Measurements from ENCODE around the gene COA4. TPM values are rescaled to one million over a fixed set of nuclear protein-coding genes. Genes with fewer than 3 reads are reported as not detected.

Gene COA4
- polyA plus RNA-seq, 2 of the 4 experiments (the other 2 are of a cell fraction): 126 to 212 TPM

DNA sequence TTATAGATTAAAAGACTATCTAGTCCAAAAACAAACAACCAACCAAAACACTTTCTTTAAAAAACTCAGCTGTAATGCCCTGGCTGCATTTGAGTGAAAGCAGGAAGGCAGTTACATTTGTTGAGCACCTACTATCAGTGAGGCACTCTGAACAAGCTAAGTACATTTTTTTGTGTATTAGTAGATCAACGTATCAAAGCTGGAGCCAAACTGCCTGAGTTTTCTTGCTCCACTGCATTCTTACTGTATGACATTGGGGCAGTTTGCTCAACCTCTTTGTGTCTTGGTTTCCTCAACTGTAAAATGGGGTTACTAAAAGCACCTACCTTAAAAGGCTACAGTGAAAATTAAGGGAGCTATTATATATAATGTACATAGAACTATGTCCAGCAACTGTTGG is 22.0 kb downstream of the COA4 start:
- Histone ChIP-seq H3K4me3 (no peak overlapping the region), H3K27ac (no peak overlapping the region), H3K4me2 (no peak overlapping the region), H3K4me1 (no peaks in the 10 kb centered on the region), H3K9me3 (no peaks in the 10 kb centered on the region)
- 93% methylated on average over 1 of the region's 1 CpG for WGBS (ENCODE audit: missing lambda C conversion rate)
- DNase-seq (ENCODE audit: low read depth in 1 of 2, low spot score in 1 of 2): no peak
- POLR2A ChIA-PET: interaction anchor here (1.2 kb wide), 1 partner anchor 15 kb away, joined by 3 read pairs; no protein-coding TSS in a partner anchor
- CTCF ChIA-PET: interaction anchor here (0.6 to 1.5 kb wide), 2 partner anchors 21 to 77 kb away, joined by 3 read pairs; no protein-coding TSS in a partner anchor
- ATAC-seq: no peak
- no peak for FAIRE-seq
- TF ChIP-seq, protein P1, sequence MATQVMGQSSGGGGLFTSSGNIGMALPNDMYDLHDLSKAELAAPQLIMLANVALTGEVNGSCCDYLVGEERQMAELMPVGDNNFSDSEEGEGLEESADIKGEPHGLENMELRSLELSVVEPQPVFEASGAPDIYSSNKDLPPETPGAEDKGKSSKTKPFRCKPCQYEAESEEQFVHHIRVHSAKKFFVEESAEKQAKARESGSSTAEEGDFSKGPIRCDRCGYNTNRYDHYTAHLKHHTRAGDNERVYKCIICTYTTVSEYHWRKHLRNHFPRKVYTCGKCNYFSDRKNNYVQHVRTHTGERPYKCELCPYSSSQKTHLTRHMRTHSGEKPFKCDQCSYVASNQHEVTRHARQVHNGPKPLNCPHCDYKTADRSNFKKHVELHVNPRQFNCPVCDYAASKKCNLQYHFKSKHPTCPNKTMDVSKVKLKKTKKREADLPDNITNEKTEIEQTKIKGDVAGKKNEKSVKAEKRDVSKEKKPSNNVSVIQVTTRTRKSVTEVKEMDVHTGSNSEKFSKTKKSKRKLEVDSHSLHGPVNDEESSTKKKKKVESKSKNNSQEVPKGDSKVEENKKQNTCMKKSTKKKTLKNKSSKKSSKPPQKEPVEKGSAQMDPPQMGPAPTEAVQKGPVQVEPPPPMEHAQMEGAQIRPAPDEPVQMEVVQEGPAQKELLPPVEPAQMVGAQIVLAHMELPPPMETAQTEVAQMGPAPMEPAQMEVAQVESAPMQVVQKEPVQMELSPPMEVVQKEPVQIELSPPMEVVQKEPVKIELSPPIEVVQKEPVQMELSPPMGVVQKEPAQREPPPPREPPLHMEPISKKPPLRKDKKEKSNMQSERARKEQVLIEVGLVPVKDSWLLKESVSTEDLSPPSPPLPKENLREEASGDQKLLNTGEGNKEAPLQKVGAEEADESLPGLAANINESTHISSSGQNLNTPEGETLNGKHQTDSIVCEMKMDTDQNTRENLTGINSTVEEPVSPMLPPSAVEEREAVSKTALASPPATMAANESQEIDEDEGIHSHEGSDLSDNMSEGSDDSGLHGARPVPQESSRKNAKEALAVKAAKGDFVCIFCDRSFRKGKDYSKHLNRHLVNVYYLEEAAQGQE (IDR thresholded peaks at IDR 0.05): no peak
- TF ChIP-seq ZFP36 (IDR thresholded peaks at IDR 0.05; ENCODE audit: borderline replicate concordance, partially characterized antibody) (no peak), ZSCAN20 (CRISPR knock-in tag; IDR thresholded peaks at IDR 0.05) (no peak), PHF8 (IDR thresholded peaks at IDR 0.05; ENCODE audit: borderline replicate concordance, low read depth) (no peak), GATA3 (IDR thresholded peaks at IDR 0.05; ENCODE audit: borderline replicate concordance) (no peak), CHD2 (IDR thresholded peaks at IDR 0.05; ENCODE audit: low read length, partially characterized antibody) (no peak), ZC3H11A (IDR thresholded peaks at IDR 0.05) (no peak), HEYL (CRISPR knock-in tag; IDR thresholded peaks at IDR 0.05) (no peak), JUNB (IDR thresholded peaks at IDR 0.05) (no peak), RCOR1 (IDR thresholded peaks at IDR 0.05; ENCODE audit: low read depth, low read length) (no peak), POLR2A (IDR thresholded peaks at IDR 0.05; ENCODE audit: low read length) (no peak), BHLHE40 (IDR thresholded peaks at IDR 0.05; ENCODE audit: low read depth, low read length) (no peak)
- TF ChIP-seq, protein P2, sequence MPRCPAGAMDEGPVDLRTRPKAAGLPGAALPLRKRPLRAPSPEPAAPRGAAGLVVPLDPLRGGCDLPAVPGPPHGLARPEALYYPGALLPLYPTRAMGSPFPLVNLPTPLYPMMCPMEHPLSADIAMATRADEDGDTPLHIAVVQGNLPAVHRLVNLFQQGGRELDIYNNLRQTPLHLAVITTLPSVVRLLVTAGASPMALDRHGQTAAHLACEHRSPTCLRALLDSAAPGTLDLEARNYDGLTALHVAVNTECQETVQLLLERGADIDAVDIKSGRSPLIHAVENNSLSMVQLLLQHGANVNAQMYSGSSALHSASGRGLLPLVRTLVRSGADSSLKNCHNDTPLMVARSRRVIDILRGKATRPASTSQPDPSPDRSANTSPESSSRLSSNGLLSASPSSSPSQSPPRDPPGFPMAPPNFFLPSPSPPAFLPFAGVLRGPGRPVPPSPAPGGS (IDR thresholded peaks at IDR 0.05): no peak
- TF ChIP-seq, protein P3, sequence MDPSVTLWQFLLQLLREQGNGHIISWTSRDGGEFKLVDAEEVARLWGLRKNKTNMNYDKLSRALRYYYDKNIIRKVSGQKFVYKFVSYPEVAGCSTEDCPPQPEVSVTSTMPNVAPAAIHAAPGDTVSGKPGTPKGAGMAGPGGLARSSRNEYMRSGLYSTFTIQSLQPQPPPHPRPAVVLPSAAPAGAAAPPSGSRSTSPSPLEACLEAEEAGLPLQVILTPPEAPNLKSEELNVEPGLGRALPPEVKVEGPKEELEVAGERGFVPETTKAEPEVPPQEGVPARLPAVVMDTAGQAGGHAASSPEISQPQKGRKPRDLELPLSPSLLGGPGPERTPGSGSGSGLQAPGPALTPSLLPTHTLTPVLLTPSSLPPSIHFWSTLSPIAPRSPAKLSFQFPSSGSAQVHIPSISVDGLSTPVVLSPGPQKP (IDR thresholded peaks at IDR 0.05; ENCODE audit: low read depth, low read length): no peak

DNA sequence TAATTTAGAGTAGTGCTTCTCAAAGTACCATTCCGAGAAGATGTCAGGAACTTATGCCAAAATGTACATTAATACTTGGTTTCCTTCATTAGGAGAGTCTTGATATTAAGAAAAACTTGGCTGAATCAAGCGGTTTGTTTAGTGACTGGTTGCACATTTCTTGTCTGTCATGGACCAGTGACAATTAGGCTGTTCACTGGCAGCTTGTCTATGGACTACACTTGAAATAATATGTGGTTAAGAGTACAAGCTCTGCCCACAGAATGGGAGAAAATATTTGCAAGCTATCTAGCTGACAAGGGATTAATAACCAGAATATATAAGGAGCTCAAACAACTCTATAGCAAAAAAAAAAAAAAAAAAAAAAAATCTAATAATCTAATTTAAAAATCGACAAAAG is 24.6 kb downstream of the COA4 start:
- H3K27ac ChIP-seq: no peak overlapping the region
- DNase-seq (ENCODE audit: low read depth in 1 of 2, low spot score in 1 of 2) (no peak), ATAC-seq (no peak), FAIRE-seq (no peak)
- CTCF ChIA-PET: interaction anchor here (0.7 to 1.3 kb wide), 2 partner anchors 12 to 20 kb away, joined by 3 to 5 read pairs; no protein-coding TSS in a partner anchor
- POLR2A ChIA-PET: no interaction called here
- no peaks in the 10 kb centered on the region for H3K4me1 ChIP-seq
- TF ChIP-seq TFCP2L1 (CRISPR knock-in tag; IDR thresholded peaks at IDR 0.05) (no peak), POLR2A (IDR thresholded peaks at IDR 0.05; ENCODE audit: low read length) (no peak), HDAC2 (IDR thresholded peaks at IDR 0.05) (no peak), FOSB (CRISPR knock-in tag; IDR thresholded peaks at IDR 0.05) (no peak), NPAS2 (CRISPR knock-in tag; IDR thresholded peaks at IDR 0.05; ENCODE audit: borderline replicate concordance) (no peak), HOXB5 (CRISPR knock-in tag; IDR thresholded peaks at IDR 0.05) (no peak), RNF2 (IDR thresholded peaks at IDR 0.05; ENCODE audit: borderline replicate concordance, low read depth) (no peak), RCOR1 (IDR thresholded peaks at IDR 0.05; ENCODE audit: low read depth, low read length) (no peak), NFE2L2 (conservative IDR thresholded peaks at IDR 0.05; ENCODE audit: low read length) (no peak), MAFK (IDR thresholded peaks at IDR 0.05; ENCODE audit: partially characterized antibody) (no peak), PHF8 (IDR thresholded peaks at IDR 0.05; ENCODE audit: borderline replicate concordance, low read depth) (no peak), CHD2 (IDR thresholded peaks at IDR 0.05; ENCODE audit: low read length, partially characterized antibody) (no peak), HEYL (CRISPR knock-in tag; IDR thresholded peaks at IDR 0.05) (no peak)
- TF ChIP-seq, protein P4, sequence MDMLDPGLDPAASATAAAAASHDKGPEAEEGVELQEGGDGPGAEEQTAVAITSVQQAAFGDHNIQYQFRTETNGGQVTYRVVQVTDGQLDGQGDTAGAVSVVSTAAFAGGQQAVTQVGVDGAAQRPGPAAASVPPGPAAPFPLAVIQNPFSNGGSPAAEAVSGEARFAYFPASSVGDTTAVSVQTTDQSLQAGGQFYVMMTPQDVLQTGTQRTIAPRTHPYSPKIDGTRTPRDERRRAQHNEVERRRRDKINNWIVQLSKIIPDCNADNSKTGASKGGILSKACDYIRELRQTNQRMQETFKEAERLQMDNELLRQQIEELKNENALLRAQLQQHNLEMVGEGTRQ (IDR thresholded peaks at IDR 0.05): no peak
- TF ChIP-seq, protein P5, sequence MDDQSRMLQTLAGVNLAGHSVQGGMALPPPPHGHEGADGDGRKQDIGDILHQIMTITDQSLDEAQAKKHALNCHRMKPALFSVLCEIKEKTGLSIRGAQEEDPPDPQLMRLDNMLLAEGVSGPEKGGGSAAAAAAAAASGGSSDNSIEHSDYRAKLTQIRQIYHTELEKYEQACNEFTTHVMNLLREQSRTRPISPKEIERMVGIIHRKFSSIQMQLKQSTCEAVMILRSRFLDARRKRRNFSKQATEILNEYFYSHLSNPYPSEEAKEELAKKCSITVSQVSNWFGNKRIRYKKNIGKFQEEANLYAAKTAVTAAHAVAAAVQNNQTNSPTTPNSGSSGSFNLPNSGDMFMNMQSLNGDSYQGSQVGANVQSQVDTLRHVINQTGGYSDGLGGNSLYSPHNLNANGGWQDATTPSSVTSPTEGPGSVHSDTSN (IDR thresholded peaks at IDR 0.05): no peak
- H3K9me3 ChIP-seq: no peaks in the 10 kb centered on the region
- H3K4me3 ChIP-seq: no peak overlapping the region
- 50% methylated on average over 3 of the region's 3 CpGs for WGBS (ENCODE audit: missing lambda C conversion rate)
- H3K4me2 ChIP-seq: no peak overlapping the region
